HG02852 (cell line): ENCODE results near the gene SUPV3L1.

Experiments used
- ATAC-seq: cut with Tn5 transposase; IDR thresholded peaks from one replicate; pipeline ENCODE4 v1.9.1; 2021; ENCODE audit warnings: mild to moderate bottlenecking, moderate library complexity; ENCODE audit not compliant: unreplicated experiment

Gene SUPV3L1

DNA sequence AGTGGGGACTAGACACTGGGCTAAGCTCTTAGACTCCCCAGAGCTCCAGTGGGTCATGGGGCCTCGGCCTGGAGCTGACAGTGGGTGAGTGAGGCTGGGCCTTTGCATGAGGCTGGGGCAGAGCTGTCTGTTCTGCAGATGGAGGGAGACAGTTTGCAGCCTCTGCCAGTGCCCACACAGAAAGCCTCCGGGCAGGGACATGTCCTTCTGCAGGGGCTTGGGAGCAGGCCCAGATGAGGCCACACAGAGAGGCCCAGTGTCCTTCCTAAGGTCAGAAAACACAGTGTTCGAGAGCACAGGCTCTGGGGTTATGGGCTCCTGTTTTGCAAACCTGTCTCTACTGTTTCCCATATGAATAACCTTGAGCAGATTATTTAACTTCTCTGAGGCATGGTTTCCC lies 73.1 kb downstream of the SUPV3L1 start:
- ATAC-seq = no peak

DNA sequence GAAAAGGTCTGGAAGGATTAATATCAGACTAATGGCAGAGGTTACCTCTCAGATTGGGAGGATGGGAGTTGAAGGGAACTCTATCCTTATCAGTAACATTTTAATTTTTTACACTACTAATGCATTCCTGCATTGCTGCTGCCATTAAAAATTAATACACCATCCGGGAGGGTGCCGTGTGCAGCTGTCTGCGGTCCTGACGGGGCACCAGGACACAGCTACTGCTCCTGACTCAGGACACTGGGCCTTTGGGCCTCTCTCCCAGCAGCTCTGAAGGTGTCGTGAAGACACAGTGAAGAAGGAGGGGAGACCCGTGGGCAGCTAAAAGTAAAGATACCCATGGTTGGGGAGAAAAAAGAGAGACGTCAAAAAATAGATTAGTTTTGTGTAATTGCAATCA lies 74.8 kb downstream of the SUPV3L1 start:
- ATAC-seq = no peak
